ENCODE data around the gene LLPH.
"Not testable (repeated sequence)": the region's sequence is repeated elsewhere in the genome, so short reads cannot be mapped to it uniquely, and the experiment has no call there.

The LLPH gene

GRCh38 chr12:66130267-66131066 is at the start of gene LLPH:
Gene LLPH (minus strand): TSS chr12:66130750. CDS start chr12:66129106, 1,644 bp downstream.
- peak; percentile 79 to 84 (median 84) for DNase-seq (ENCODE audit: low read depth in 3 of 3)

GRCh38 chr12:66176105-66176900 is 45.8 kb upstream of the LLPH start:
- DNase-seq (ENCODE audit: low read depth in 3 of 3): no peak

- not testable (repeated sequence) for DNase-seq (ENCODE audit: low read depth in 3 of 3)
These were observed 44.1 kb upstream of the LLPH start for GRCh38 chr12:66174391-66175325.

DNA sequence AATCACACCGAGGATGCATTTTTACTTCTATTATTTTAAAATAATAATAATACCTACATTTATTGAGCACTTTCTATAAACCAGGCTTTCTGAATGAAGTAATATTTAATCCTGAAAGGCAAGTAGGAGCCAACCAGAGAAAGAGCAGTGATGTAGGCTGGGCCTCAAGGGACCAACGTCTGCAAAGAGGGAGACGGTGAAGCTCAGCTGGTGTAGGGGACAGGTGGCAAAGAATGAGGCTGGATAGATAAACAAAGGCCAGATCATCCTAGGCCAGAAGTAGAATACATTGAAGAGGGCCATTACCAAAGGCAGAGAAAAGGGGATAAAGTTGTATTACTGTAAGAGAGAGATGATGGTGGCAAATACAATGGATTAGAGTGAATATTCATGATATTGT is 40.1 kb upstream of the LLPH start:
- no peak for DNase-seq (ENCODE audit: low read depth in 3 of 3)

- DNase-seq (ENCODE audit: low read depth in 3 of 3): peak; percentile 74 to 78 (median 75)
These were observed 38.9 kb upstream of the LLPH start, which contains the start of gene TMBIM4 for GRCh38 chr12:66169221-66170170. Gene TMBIM4 (minus strand): TSS chr12:66169996. CDS start chr12:66169951, 45 bp downstream.

DNA sequence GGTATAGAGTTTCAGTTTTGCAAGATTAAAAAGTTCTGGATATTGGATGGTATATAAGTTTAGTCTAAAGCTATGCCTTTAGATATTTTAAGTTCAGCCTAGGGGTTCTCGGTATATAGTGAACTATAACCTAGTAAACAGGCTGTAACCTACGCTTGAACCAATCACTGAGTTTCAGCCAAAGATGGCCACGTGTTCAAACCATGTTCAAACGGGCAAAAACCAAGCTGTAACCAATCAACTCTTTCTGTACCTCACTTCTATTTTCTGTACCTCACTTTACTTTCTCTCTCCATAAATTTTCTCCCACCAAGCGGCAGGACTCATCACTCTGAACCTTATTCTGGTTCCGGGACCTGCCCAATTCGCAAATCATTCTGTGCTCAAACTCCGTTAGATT is 37.9 kb upstream of the LLPH start:
- no peak for DNase-seq (ENCODE audit: low read depth in 3 of 3)

DNA sequence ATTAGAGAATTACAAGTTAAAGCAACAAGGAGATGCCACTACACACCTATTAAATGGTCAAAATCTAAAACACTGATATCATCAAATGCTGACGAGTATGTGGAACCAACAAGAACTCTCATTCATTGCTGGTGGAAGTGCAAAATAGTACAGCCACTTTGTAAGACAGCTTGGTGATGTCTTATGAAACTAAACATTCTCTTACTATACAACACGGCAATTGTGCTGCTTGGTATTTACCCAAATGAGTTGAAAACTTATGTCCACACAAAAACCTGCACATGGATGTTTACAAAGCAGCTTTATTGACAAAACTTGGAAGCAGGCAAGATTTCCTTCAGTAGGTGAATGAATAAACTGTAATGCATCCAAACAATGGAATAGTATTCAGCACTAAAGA is 36.0 kb upstream of the LLPH start:
- DNase-seq (ENCODE audit: low read depth in 3 of 3): no peak

DNA sequence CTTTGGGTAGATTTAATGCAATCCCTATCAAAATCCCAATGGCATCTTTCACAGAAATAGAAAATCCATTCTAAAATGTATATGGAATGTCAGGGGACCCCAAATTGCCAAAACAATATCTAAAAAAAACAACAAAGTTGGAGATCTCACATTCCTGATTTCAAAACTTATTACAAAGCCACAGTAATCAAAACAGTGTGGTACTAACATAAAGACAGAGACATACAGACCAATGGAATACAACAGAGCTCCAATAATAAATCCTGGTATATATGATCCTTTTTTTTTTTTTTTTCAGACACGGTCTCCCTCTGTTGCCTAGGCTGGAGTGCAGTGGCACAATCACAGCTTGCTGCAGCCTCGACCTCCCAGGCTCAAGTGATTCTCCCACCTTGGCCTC is 34.6 kb upstream of the LLPH start:
- DNase-seq (ENCODE audit: low read depth in 3 of 3): no peak

- no peak for DNase-seq (ENCODE audit: low read depth in 3 of 3)
These were observed 33.8 kb upstream of the LLPH start for GRCh38 chr12:66164349-66164821.

DNA sequence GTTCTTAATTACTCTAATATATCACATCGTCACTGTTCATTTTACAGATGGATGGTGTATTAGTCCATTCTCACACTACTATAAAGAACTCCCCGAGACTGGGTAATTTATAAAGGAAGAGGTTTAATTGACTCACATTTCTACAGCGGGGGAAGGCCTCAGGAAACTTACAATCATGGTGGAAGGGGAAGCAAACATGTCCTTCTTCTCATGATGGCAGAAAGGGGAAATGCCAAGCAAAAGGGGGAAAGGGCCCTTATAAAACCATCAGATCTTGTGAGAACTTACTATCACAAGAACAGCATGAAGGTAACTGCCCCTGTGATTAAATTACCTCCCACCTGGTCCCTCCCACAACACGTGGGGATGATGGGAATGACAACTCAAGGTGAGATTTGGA is 32.7 kb upstream of the LLPH start:
- DNase-seq (ENCODE audit: low read depth in 3 of 3): no peak

GRCh38 chr12:66162701-66163100 is 32.2 kb upstream of the LLPH start:
- DNase-seq (ENCODE audit: low read depth in 3 of 3): no peak

- DNase-seq (ENCODE audit: low read depth in 3 of 3): no peak
These were observed 30.2 kb upstream of the LLPH start for GRCh38 chr12:66160704-66161103.

- DNase-seq (ENCODE audit: low read depth in 3 of 3): no peak
These were observed 28.6 kb upstream of the LLPH start for GRCh38 chr12:66159123-66159522.

DNA sequence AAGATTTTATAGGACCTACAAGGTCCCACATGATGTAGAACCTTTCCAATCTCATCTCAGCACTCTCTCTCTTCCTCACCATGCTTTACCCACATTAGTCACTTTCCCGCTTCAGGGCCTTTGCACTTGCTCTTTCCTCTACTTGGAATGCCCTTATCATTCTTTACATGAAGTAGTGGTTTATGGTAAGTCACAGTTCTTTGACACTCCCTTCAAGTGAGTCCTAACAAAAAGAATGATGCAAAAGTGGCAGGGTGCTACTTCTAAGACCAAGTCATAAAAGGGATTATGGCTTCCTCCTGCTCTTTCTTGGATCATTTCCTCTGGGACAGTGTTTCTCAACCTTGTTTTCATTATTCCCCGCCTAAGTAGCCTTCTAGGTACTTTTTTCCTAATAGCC is 26.1 kb upstream of the LLPH start:
- DNase-seq (ENCODE audit: low read depth in 3 of 3): no peak

GRCh38 chr12:66154776-66155175 is 24.2 kb upstream of the LLPH start:
- no peak for DNase-seq (ENCODE audit: low read depth in 3 of 3)

GRCh38 chr12:66152732-66153131 is 22.2 kb upstream of the LLPH start:
- DNase-seq (ENCODE audit: low read depth in 3 of 3): no peak

DNA sequence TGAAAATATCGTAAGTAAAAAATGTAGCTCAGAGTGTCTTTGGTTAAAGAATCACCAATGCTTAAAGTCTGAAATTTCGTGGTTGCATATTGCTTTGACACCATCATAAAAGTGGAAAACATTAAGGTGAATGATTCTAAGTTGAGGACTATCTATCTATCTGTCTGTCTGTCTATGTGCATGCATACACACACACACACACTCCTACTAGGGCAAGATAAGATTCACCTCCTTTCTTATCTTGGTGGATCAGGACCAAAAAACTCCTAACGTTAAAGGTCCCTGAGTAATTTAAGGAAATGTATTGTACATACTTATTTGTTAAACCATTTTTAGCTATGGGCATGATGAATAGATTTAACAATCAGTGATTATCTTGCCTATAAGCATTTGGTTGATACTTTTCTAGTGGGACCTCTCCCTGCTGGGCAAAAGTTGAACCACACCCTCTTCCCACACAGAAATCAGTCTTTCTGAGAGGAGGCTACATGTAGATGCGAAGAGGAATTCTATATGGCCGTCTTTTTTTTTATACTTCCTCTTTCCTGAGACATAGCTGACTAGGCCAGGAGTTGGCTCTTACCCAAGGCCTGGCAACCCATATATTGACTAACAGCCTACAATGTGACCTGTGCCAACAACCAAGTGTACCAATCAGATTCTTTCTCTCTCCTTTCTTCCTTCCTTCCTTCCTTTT is 19.3 kb upstream of the LLPH start:
- no peak for DNase-seq (ENCODE audit: low read depth in 3 of 3)

- DNase-seq (ENCODE audit: low read depth in 3 of 3): no peak
These were observed 14.5 kb upstream of the LLPH start for GRCh38 chr12:66144791-66145754.

DNA sequence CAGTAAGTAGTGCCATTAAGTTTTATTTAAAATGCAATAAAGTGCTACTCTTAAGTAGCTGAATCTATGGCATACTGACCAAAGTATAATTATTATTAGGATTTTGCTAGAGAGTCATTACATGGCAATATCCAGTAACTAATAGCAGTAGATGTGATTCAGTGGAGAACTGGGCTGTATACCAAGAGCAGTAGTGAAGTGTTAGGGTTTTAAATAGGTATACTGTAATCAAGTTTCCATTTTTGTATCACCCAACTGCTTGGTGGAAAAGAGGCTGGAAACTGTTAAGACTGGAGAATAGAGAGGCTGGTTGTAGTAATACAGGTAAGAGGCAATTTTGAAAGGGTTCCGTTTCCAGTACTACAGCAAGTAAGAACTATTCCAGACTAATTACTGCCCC is 13.3 kb upstream of the LLPH start:
- DNase-seq (ENCODE audit: low read depth in 3 of 3): no peak

All from stimulated activated CD4-positive, alpha-beta T cell treated with anti-CD3 and anti-CD28 coated beads, TNF-alpha, amount 100 ng/mL, for 48 hours (primary cell).